ENCODE data around the gene OPCML. TPM values are rescaled to one million over a fixed set of nuclear protein-coding genes. Genes with fewer than 3 reads are reported as not detected.

OPCML gene
- total RNA-seq, 1 donor from 2014 or later: 2.7 TPM

DNA sequence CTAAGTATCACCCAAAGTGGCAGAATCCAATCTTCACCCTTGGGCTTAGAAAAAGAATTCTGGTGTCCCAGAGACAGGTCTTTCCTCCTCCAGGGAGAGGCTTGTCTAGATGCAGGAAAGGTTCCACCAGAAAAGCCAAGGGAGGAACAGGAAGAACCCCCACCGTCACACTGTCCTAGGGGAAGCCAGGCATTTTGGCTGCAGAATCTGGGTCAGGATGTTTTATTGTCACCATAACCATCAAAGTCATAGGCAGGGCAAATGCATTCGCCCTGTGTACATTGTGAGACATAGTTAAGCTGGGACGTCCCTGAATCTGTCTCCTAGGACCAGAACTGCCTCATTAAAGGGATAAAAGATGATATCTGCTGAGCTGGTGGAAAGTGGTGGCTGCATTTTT is 590.5 kb downstream of the OPCML start:
- Mint-ChIP-seq H3K4me1 (ENCODE audit: low read depth) (peaks cover 14% of the 10 kb centered on the region), H3K4me3 (ENCODE audit: unreplicated experiment) (no peak overlapping the region), H3K9me3 (ENCODE audit: low read depth) (no peaks in the 10 kb centered on the region), H3K27ac (ENCODE audit: unreplicated experiment) (no peak overlapping the region), H3K36me3 (ENCODE audit: low read depth) (no peaks in the 10 kb centered on the region), H3K27me3 (ENCODE audit: low read depth) (no peaks in the 10 kb centered on the region)
- TF ChIP-seq, protein P1, sequence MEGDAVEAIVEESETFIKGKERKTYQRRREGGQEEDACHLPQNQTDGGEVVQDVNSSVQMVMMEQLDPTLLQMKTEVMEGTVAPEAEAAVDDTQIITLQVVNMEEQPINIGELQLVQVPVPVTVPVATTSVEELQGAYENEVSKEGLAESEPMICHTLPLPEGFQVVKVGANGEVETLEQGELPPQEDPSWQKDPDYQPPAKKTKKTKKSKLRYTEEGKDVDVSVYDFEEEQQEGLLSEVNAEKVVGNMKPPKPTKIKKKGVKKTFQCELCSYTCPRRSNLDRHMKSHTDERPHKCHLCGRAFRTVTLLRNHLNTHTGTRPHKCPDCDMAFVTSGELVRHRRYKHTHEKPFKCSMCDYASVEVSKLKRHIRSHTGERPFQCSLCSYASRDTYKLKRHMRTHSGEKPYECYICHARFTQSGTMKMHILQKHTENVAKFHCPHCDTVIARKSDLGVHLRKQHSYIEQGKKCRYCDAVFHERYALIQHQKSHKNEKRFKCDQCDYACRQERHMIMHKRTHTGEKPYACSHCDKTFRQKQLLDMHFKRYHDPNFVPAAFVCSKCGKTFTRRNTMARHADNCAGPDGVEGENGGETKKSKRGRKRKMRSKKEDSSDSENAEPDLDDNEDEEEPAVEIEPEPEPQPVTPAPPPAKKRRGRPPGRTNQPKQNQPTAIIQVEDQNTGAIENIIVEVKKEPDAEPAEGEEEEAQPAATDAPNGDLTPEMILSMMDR (IDR thresholded peaks at IDR 0.05): no peak
- DNase-seq (ENCODE audit: low spot score): no peak

DNA sequence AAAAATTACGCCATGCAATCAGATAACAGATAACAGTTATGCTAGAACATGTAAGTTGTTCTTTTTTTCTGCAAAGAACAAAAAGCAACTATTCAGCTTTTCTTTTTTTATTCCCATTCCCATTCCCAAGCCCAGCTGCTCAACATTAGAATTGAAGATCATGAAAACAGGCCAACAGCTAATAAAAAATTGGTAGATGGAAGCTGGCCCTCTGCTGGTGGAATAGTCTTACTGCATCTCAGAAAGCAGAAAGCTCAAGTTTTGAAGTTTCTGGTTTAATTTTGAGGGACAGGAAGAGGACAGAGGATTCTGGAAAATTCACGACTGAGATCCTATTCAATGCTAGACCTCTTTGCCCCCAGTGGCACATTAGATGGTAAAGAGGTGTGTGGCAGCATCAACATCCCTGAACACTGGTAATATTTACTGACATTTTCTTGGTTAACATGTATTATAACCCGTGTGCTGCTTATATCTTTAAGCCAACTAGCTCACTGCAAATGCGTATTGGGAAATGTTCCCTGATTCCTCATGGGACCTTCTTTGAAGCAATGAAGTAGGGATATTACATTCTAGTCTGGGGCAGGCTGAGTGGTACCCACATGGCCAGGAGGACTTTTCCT is 591.2 kb downstream of the OPCML start:
- H3K36me3 Mint-ChIP-seq (ENCODE audit: low read depth): no peaks in the 10 kb centered on the region
- no peak for DNase-seq (ENCODE audit: low spot score)
- TF ChIP-seq, protein P1 (IDR thresholded peaks at IDR 0.05): peak; percentile 94

GRCh38 chr11:132937016-132937415 is 595.3 kb downstream of the OPCML start:
- Mint-ChIP-seq H3K27ac (ENCODE audit: unreplicated experiment) (no peak overlapping the region), H3K4me1 (ENCODE audit: low read depth) (no peaks in the 10 kb centered on the region), H3K27me3 (ENCODE audit: low read depth) (no peaks in the 10 kb centered on the region), H3K4me3 (ENCODE audit: unreplicated experiment) (no peak overlapping the region), H3K9me3 (ENCODE audit: low read depth) (no peaks in the 10 kb centered on the region), H3K36me3 (ENCODE audit: low read depth) (no peaks in the 10 kb centered on the region)
- TF ChIP-seq, protein P1 (IDR thresholded peaks at IDR 0.05): no peak
- no peak for DNase-seq (ENCODE audit: low spot score)

More for the DNA sequence above, 591.2 kb downstream of the OPCML start:
- Mint-ChIP-seq H3K9me3 (ENCODE audit: low read depth) (no peaks in the 10 kb centered on the region), H3K27me3 (ENCODE audit: low read depth) (no peaks in the 10 kb centered on the region), H3K4me3 (ENCODE audit: unreplicated experiment) (no peak overlapping the region), H3K27ac (ENCODE audit: unreplicated experiment) (no peak overlapping the region), H3K4me1 (ENCODE audit: low read depth) (peaks cover 14% of the 10 kb centered on the region)

- Mint-ChIP-seq H3K4me3 (ENCODE audit: unreplicated experiment) (no peak overlapping the region), H3K36me3 (ENCODE audit: low read depth) (no peaks in the 10 kb centered on the region), H3K27ac (ENCODE audit: unreplicated experiment) (no peak overlapping the region)
Observed at GRCh38 chr11:132935383-132935782, 596.9 kb downstream of the OPCML start.

DNA sequence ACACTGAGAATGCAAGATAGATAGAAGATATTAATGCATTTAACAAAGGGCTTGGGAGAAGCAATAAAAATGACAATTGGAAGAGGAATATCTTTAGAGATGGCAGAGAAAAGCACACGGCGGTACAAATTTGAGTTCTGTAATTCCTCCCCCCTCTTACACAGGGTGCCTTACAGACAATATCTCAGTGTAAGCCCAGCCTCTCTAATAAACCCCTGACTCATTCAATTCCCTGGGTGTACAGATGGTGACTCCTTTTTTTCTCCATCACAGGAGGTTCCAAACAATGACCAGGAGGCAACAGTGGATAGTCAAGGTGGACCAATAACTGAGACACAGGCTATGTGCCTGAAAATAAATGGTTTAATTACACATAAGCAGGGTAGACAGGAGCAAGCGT is 598.6 kb downstream of the OPCML start:
- Mint-ChIP-seq H3K36me3 (ENCODE audit: low read depth) (peaks cover 3% of the 10 kb centered on the region), H3K4me1 (ENCODE audit: low read depth) (no peaks in the 10 kb centered on the region), H3K4me3 (ENCODE audit: unreplicated experiment) (no peak overlapping the region), H3K9me3 (ENCODE audit: low read depth) (peaks cover 16% of the 10 kb centered on the region), H3K27me3 (ENCODE audit: low read depth) (no peaks in the 10 kb centered on the region), H3K27ac (ENCODE audit: unreplicated experiment) (no peak overlapping the region)
- TF ChIP-seq, protein P1 (IDR thresholded peaks at IDR 0.05): no peak
- DNase-seq (ENCODE audit: low spot score): no peak

More at GRCh38 chr11:132935383-132935782, 596.9 kb downstream of the OPCML start:
- no peak for DNase-seq (ENCODE audit: low spot score)
- H3K9me3 Mint-ChIP-seq (ENCODE audit: low read depth): peaks cover 7% of the 10 kb centered on the region
- no peaks in the 10 kb centered on the region for H3K4me1 Mint-ChIP-seq (ENCODE audit: low read depth)
- TF ChIP-seq, protein P1 (IDR thresholded peaks at IDR 0.05): no peak
- no peaks in the 10 kb centered on the region for H3K27me3 Mint-ChIP-seq (ENCODE audit: low read depth)
